ENCODE measurements around the gene TDRD9. TPM values are rescaled to one million over a fixed set of nuclear protein-coding genes. Genes with fewer than 3 reads are reported as not detected.

The TDRD9 gene
- total RNA-seq, 1 experiment from 2014 or later = not detected

DNA sequence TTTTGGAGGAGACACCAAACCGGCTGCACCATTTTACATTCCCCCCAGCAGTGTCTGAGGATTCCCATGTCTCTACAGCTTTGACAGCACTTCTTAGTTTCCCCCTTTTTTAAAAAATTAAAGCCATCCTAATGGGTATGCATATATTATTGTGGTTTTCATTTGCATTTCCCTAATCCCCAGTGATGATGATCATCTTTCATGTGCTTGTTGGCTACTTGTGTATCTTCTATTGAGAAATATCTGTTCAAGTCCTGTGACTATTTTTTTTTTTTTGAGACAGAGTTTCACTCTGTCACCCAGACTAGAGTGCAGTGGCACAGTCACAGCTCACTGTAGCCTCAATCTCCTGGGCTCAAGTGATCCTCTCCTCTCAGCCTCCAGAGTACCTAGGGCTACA is 134.0 kb downstream of the TDRD9 start:
- Histone ChIP-seq H3K4me3 (ENCODE audit: low read depth, low read length, poor library complexity, severe bottlenecking) (no peak overlapping the region), H3K9me3 (ENCODE audit: low read depth, low read length, poor library complexity, severe bottlenecking) (no peaks in the 10 kb centered on the region), H3K36me3 (ENCODE audit: insufficient read depth, low read length, poor library complexity, severe bottlenecking) (no peaks in the 10 kb centered on the region), H3K27ac (ENCODE audit: low read depth, low read length, poor library complexity, severe bottlenecking) (no peak overlapping the region), H3K4me1 (ENCODE audit: insufficient read depth, low read length, poor library complexity, severe bottlenecking) (no peaks in the 10 kb centered on the region), H3K27me3 (replicated peaks; ENCODE audit: insufficient read depth, low read depth, low read length, poor library complexity) (peaks cover 12% of the 10 kb centered on the region)
- ChIA-PET CTCF (no interaction called here), POLR2A (ENCODE audit: low non-redundant PET) (no interaction called here)
- DNase-seq (ENCODE audit: low spot score) = no peak
- intact Hi-C loops (cut with micrococcal nuclease; ENCODE audit: unreplicated experiment) = no loop called here
- no TSS peak for BruUV-seq (replicated peaks)
- no peak for TF ChIP-seq EZH2 (IDR thresholded peaks at IDR 0.05; ENCODE audit: borderline replicate concordance, low read depth, low read length, poor library complexity, severe bottlenecking)
- no peak for TF ChIP-seq CTCF (conservative IDR thresholded peaks at IDR 0.05; ENCODE audit: low read depth, low read length)

- H3K4me3 ChIP-seq (ENCODE audit: low read depth, low read length, poor library complexity, severe bottlenecking) = no peak overlapping the region
- H3K27ac ChIP-seq (ENCODE audit: low read depth, low read length, poor library complexity, severe bottlenecking) = no peak overlapping the region
- ChIA-PET POLR2A (ENCODE audit: low non-redundant PET) (no interaction called here), CTCF (no interaction called here)
- no peak for TF ChIP-seq EZH2 (IDR thresholded peaks at IDR 0.05; ENCODE audit: borderline replicate concordance, low read depth, low read length, poor library complexity, severe bottlenecking)
- no peak for TF ChIP-seq CTCF (conservative IDR thresholded peaks at IDR 0.05; ENCODE audit: low read depth, low read length)
- H3K27me3 ChIP-seq (replicated peaks; ENCODE audit: insufficient read depth, low read depth, low read length, poor library complexity) = peaks cover 9% of the 10 kb centered on the region
- no TSS peak for BruUV-seq (replicated peaks)
- intact Hi-C loops (cut with micrococcal nuclease; ENCODE audit: unreplicated experiment) = no loop called here
- no peaks in the 10 kb centered on the region for H3K4me1 ChIP-seq (ENCODE audit: insufficient read depth, low read length, poor library complexity, severe bottlenecking)
- no peak for DNase-seq (ENCODE audit: low spot score)
- no peaks in the 10 kb centered on the region for H3K36me3 ChIP-seq (ENCODE audit: insufficient read depth, low read length, poor library complexity, severe bottlenecking)
- H3K9me3 ChIP-seq (ENCODE audit: low read depth, low read length, poor library complexity, severe bottlenecking) = no peaks in the 10 kb centered on the region
Observed at GRCh38 chr14:104064003-104064402, 135.7 kb downstream of the TDRD9 start.

- Histone ChIP-seq H3K4me1 (ENCODE audit: insufficient read depth, low read length, poor library complexity, severe bottlenecking) (no peaks in the 10 kb centered on the region), H3K4me3 (ENCODE audit: low read depth, low read length, poor library complexity, severe bottlenecking) (no peak overlapping the region), H3K9me3 (ENCODE audit: low read depth, low read length, poor library complexity, severe bottlenecking) (no peaks in the 10 kb centered on the region), H3K36me3 (ENCODE audit: insufficient read depth, low read length, poor library complexity, severe bottlenecking) (no peaks in the 10 kb centered on the region), H3K27me3 (replicated peaks; ENCODE audit: insufficient read depth, low read depth, low read length, poor library complexity) (no peaks in the 10 kb centered on the region), H3K27ac (ENCODE audit: low read depth, low read length, poor library complexity, severe bottlenecking) (no peak overlapping the region)
- no peak for DNase-seq (ENCODE audit: low spot score)
- ChIA-PET POLR2A (ENCODE audit: low non-redundant PET) (no interaction called here), CTCF (no interaction called here)
- TF ChIP-seq EZH2 (IDR thresholded peaks at IDR 0.05; ENCODE audit: borderline replicate concordance, low read depth, low read length, poor library complexity, severe bottlenecking) (no peak), CTCF (conservative IDR thresholded peaks at IDR 0.05; ENCODE audit: low read depth, low read length) (no peak)
- intact Hi-C loops (cut with micrococcal nuclease; ENCODE audit: unreplicated experiment) = no loop called here
- BruUV-seq (replicated peaks) = no TSS peak
Observed at GRCh38 chr14:104066279-104066678, 138.0 kb downstream of the TDRD9 start.
